HCT116 (cell line): ENCODE results near the gene S1PR4.

Experiments used
- CEBPB ChIP-seq: IDR thresholded peaks from 2 replicates; pipeline ENCODE4 v1.6.1; 2012; ENCODE audit warnings: low read depth
- EZH2phosphoT487 ChIP-seq: fragments of 200-600 bp; IDR thresholded peaks from 2 replicates; pipeline ENCODE4 v1.6.1; 2018; ENCODE audit warnings: antibody characterized with exemption, borderline replicate concordance
- POLR2A ChIP-seq: IDR thresholded peaks from 2 replicates; pipeline ENCODE4 v1.7.0; 2011; ENCODE audit warnings: borderline replicate concordance; ENCODE audit not compliant: insufficient read depth, insufficient read length; ENCODE audit errors: extremely low read depth
- TF ChIP-seq, protein P1 (sequence below), 3 experiments: fragments of 200-600 bp in 1 of 3; sonication (generic) in 1 of 3; IDR thresholded peaks in 2 of 3; conservative IDR thresholded peaks in 1 of 3; 2 replicates each; pipeline ENCODE4 v1.5.1; 2012 to 2017; ENCODE audit warnings: low read depth in 2 of 3, low read length in 2 of 3, antibody characterized with exemption in 1 of 3, borderline replicate concordance in 1 of 3, control low read depth in 1 of 3, mild to moderate bottlenecking in 1 of 3, mixed read lengths in 1 of 3, mixed run types in 1 of 3, moderate library complexity in 1 of 3; ENCODE audit not compliant: insufficient read depth in 1 of 3
- TF ChIP-seq, protein P2 (sequence below): IDR thresholded peaks from 2 replicates; pipeline ENCODE4 v1.6.1; 2012; ENCODE audit warnings: low read depth

DNA sequence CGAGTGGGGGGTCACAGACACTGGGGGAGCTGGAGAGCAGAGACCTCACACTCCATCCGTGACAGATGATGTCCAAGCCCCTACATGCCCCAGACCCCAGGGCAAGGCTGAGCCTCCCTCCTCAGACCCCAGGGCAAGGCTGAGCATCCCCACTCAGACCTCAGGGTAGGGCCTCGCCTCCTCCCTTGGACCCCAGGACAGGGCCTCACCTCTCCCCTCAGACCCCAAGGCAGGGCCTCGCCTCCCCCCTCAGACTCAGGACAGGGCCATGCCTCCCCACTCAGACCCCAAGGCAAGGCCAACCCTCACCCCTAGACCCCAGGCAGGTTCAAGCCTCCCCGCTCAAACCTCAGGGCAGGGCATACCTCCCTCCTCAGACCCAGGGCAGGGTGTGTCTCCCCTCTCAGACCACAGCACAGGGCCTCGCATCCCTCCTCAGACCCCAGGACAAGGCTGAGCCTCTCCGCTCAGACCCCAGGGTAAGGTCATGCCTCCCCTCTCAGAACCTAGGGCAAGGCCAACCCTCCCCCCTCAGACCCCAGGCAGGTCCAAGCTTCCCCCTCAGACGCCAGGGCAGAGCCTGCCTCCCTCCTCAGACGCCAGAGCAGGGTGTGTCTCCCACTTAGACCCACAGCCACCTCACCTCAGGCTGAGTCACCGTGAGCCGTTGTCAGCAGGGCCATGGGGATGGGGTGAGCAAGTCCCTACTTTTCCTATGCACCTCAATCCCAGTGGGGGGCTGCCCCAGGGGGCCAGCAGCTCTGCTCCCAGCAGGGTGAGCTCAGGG lies 1.7 kb upstream of the S1PR4 start:
- no peak for TF ChIP-seq EZH2phosphoT487
- TF ChIP-seq POLR2A: no peak
- TF ChIP-seq, protein P1, sequence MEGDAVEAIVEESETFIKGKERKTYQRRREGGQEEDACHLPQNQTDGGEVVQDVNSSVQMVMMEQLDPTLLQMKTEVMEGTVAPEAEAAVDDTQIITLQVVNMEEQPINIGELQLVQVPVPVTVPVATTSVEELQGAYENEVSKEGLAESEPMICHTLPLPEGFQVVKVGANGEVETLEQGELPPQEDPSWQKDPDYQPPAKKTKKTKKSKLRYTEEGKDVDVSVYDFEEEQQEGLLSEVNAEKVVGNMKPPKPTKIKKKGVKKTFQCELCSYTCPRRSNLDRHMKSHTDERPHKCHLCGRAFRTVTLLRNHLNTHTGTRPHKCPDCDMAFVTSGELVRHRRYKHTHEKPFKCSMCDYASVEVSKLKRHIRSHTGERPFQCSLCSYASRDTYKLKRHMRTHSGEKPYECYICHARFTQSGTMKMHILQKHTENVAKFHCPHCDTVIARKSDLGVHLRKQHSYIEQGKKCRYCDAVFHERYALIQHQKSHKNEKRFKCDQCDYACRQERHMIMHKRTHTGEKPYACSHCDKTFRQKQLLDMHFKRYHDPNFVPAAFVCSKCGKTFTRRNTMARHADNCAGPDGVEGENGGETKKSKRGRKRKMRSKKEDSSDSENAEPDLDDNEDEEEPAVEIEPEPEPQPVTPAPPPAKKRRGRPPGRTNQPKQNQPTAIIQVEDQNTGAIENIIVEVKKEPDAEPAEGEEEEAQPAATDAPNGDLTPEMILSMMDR (IDR thresholded peaks at IDR 0.05 in 2 of 3, conservative IDR thresholded peaks at IDR 0.05 in 1 of 3; ENCODE audit: borderline replicate concordance in 1 of 3, insufficient read depth in 1 of 3, low read depth in 2 of 3, low read length in 2 of 3): no peak
- TF ChIP-seq, protein P2, sequence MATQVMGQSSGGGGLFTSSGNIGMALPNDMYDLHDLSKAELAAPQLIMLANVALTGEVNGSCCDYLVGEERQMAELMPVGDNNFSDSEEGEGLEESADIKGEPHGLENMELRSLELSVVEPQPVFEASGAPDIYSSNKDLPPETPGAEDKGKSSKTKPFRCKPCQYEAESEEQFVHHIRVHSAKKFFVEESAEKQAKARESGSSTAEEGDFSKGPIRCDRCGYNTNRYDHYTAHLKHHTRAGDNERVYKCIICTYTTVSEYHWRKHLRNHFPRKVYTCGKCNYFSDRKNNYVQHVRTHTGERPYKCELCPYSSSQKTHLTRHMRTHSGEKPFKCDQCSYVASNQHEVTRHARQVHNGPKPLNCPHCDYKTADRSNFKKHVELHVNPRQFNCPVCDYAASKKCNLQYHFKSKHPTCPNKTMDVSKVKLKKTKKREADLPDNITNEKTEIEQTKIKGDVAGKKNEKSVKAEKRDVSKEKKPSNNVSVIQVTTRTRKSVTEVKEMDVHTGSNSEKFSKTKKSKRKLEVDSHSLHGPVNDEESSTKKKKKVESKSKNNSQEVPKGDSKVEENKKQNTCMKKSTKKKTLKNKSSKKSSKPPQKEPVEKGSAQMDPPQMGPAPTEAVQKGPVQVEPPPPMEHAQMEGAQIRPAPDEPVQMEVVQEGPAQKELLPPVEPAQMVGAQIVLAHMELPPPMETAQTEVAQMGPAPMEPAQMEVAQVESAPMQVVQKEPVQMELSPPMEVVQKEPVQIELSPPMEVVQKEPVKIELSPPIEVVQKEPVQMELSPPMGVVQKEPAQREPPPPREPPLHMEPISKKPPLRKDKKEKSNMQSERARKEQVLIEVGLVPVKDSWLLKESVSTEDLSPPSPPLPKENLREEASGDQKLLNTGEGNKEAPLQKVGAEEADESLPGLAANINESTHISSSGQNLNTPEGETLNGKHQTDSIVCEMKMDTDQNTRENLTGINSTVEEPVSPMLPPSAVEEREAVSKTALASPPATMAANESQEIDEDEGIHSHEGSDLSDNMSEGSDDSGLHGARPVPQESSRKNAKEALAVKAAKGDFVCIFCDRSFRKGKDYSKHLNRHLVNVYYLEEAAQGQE: no peak
- no peak for TF ChIP-seq CEBPB
